Peyer's patch (tissue), 4 donors: ENCODE results near the gene FNDC3A.

ENCODE experiments used
- POLR2A ChIP-seq, 2 donors: fragments of 450-650 bp; IDR thresholded peaks; one replicate each; pipeline ENCODE4 v1.5.1; 2017; ENCODE audit warnings: antibody characterized with exemption in 2 of 2, mild to moderate bottlenecking in 2 of 2, moderate library complexity in 2 of 2
- TF ChIP-seq, protein P1 (sequence below), 6 experiments: fragments of 450-650 bp in 4 of 6; fragments of 200-600 bp in 2 of 6; sonication (generic) in 1 of 6; IDR thresholded peaks; one replicate each; pipeline ENCODE4 v1.5.1; 2017 to 2019; ENCODE audit warnings: antibody characterized with exemption in 6 of 6, mild to moderate bottlenecking in 3 of 6, moderate library complexity in 1 of 6

DNA sequence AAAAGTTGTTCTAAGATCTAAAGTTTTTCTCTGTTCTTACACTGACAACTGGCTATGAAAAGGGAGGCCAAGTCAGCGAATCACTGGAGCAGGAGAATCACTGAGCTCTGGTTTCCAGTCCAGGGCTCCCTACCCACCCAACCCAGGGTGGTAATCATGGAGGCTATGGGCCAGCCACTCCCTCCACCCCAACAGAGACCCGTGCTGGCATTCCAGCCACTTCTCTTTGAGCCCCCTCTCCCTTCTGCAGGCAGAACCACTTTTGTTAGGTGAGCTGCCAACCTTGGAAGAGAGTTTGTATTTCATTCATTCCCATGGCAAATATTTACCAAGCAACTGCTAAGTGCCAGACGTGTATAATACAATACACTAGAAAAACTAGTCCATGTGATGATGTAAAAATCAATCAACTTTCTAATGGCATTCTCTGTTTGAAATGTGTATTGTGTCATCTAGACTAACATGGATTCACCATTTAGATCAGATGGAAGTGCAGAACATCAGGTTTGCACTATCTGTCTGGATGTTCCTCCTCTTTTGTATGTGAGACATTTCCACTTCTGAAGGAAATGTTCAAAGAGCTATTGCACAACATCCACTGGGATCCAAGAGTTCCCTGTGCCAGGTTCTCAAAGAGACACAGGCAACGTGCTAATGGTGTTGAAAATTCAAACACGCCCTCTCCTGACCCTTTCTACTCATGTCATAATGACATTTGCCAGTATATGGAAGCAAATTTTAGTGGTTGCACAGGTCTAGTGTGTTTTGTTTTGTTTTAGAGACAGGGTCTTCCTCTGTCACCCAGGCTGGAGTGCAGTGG, 249.7 kb downstream of the FNDC3A start:
- no peak for TF ChIP-seq POLR2A (IDR thresholded peaks at IDR 0.05)
- TF ChIP-seq, protein P1, sequence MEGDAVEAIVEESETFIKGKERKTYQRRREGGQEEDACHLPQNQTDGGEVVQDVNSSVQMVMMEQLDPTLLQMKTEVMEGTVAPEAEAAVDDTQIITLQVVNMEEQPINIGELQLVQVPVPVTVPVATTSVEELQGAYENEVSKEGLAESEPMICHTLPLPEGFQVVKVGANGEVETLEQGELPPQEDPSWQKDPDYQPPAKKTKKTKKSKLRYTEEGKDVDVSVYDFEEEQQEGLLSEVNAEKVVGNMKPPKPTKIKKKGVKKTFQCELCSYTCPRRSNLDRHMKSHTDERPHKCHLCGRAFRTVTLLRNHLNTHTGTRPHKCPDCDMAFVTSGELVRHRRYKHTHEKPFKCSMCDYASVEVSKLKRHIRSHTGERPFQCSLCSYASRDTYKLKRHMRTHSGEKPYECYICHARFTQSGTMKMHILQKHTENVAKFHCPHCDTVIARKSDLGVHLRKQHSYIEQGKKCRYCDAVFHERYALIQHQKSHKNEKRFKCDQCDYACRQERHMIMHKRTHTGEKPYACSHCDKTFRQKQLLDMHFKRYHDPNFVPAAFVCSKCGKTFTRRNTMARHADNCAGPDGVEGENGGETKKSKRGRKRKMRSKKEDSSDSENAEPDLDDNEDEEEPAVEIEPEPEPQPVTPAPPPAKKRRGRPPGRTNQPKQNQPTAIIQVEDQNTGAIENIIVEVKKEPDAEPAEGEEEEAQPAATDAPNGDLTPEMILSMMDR (IDR thresholded peaks at IDR 0.05): no peak
